ENCODE measurements around the gene RANBP3.

DNA sequence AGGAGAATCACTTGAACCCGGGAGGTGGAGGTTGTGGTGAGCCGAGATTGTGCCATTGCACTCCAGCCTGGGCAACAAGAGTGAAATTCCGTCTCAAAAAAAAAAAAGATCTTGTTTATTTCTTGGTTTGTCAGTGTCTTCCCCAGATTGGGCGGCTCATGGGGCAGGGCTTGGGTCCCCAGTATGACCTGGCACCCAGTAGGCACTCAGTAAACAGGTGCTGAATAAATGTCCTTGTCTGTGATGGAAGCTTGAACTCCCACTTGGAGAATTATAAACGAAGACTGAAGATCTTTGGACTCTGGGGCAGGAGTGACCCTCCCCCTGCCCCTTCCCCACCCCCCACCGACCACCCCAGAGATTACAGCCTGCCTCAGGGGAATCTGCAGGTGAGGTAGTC lies 97.7 kb downstream of the RANBP3 start:
- TF ChIP-seq, protein P1, sequence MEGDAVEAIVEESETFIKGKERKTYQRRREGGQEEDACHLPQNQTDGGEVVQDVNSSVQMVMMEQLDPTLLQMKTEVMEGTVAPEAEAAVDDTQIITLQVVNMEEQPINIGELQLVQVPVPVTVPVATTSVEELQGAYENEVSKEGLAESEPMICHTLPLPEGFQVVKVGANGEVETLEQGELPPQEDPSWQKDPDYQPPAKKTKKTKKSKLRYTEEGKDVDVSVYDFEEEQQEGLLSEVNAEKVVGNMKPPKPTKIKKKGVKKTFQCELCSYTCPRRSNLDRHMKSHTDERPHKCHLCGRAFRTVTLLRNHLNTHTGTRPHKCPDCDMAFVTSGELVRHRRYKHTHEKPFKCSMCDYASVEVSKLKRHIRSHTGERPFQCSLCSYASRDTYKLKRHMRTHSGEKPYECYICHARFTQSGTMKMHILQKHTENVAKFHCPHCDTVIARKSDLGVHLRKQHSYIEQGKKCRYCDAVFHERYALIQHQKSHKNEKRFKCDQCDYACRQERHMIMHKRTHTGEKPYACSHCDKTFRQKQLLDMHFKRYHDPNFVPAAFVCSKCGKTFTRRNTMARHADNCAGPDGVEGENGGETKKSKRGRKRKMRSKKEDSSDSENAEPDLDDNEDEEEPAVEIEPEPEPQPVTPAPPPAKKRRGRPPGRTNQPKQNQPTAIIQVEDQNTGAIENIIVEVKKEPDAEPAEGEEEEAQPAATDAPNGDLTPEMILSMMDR (IDR thresholded peaks at IDR 0.05): no peak
- TF ChIP-seq POLR2A (IDR thresholded peaks at IDR 0.05) (no peak), POLR2AphosphoS5 (IDR thresholded peaks at IDR 0.05) (no peak), EP300 (IDR thresholded peaks at IDR 0.05; ENCODE audit: low read depth) (no peak)
